Stimulated activated CD8-positive, alpha-beta memory T cell treated with anti-CD3 and anti-CD28 coated beads, Interleukin-12 subunit alpha, Interleukin-12 subunit beta, amount 100 ng/mL, for 24 hours (primary cell): Measurements from ENCODE around the gene VPS25.
"Not testable (repeated sequence)": the region's sequence is repeated elsewhere in the genome, so short reads cannot be mapped to it uniquely, and the experiment has no call there.

Experiments used
- DNase-seq: peaks from one replicate; pipeline ENCODE4 v3.0.0-alpha.2; 2020; ENCODE audit errors: extremely low read depth

The VPS25 gene

GRCh38 chr17:42773290-42774035 is at the start of gene VPS25:
Gene VPS25, plus strand, starts transcription at chr17:42773449. Its CDS starts 27 bp downstream, at chr17:42773476.
- DNase-seq = peak; percentile 39

- no peak for DNase-seq
These were observed 49.6 kb upstream of the VPS25 start for GRCh38 chr17:42723636-42724035.

DNA sequence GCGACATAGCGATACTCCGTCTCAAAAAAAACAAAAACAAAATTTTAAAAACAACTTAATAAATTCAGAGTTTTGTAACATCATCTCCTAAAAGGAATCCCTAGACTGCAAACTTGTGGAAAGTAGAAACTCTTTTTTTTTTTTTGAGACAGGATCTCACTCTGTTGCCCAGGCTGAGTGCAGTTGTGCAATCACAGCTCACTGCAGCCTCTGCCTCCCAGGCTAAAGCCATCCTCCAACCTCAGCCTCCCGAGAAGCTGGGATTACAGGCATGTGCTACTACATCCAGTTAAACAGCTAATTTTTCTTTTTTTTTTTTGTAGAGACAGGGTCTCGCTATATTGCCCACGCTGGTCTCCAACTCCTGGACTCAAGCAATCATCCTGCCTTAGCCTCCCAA is 48.1 kb upstream of the VPS25 start:
- DNase-seq = no peak

GRCh38 chr17:42740699-42741098 is 32.5 kb upstream of the VPS25 start:
- no peak for DNase-seq

GRCh38 chr17:42742916-42743315 is 30.3 kb upstream of the VPS25 start:
- DNase-seq = not testable (repeated sequence)

DNA sequence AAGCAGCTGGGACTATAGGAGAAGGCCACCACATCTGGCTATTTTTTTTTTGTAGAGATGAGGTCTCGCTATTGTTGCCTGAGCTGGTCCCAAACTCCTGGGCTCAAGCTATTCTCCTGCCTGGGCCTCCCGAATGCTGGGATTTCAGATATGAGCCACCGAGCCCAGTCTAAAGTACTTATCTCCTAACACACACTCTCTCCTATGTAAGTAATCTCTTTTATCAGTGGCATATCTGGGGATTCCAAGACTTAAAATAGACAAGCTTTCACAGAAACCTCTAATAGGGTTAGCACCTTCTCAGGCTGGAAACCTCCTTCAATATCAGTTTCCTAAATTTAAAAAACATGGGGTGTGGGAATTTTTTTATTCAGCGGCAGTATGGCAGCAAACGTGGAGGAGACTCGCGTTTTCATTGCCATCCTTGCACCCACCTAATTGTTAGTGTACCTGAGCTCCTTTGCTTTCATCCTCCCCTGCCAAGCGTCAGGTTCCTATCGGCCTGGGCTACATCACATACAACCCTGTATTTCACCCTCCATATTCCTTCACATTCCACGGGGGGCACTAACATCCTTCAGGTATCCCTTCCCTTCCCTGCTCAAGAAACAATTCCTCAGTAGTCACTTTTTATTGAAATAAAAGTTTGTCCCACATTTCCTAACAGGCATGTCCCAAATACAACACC is 29.5 kb upstream of the VPS25 start:
- DNase-seq = no peak

DNA sequence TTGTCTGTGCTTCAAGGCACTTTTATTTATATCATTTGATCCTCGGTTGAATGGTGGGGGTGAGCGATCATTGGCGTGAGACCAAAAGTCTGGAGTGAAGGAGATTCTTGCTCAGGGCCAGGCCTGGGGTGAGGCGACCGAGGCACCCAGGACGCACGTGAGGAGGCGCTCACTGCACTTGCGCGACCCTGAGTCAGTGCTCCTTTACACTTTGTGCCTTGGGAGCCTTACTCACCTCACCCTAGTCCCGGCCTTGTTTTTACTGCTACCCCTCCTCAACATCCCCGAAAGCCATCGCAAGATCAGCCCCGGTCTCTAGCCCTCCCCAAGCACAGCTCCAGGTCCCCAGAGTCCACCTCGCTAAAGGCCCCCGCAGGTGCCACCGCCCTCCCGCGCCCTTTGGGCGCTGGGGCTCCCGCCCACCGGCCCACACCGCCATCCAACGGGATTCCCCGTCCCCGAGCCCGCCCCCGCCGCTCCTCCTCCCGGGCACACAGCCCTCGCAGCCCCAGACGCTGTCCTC is 28.9 kb upstream of the VPS25 start:
- peak; percentile 44 for DNase-seq

DNA sequence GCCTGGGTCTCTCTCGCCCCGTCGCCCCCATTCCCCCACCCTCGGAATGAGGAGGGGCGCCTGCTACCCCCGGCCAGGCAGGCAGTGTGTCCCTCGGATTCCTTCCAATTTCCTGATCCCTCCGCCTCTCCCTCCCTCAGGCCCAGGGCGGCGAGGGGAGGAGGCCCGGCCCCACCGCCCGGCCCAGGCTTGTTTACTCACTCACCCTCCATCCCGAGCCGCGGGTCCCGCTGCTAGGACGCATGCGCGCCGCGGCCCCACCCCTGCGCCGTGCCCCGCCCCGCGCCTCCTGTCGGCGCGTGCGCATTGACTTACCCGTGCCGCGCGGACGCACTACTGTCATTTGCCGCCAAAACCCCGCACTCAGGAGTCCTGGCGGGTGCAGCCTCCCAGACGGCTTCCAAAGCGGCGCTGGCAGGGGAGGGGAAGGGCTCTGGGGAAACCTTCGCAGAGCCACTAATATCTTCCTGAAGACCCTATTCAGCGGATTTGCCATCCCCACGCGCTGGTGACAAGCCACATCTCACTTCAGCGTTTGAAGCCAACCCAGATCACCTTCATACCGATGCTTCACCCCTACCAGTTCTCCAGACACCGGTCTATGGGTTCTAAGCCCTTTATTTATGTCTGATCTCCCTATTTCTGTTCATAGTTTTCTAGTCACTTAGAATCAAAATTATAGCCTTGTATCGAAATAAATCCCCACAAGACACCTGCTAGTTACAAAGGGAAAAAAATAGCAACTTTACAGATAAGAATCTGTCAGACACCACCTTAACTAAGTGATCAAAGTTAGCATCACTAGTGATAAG is 28.2 kb upstream of the VPS25 start, which contains the start of gene EZH1:
Gene EZH1, minus strand, starts transcription at position 235 of the 812 bp plus-strand sequence. CDS start 16,099 bp downstream, outside the sequence.
- peak; percentile 80 for DNase-seq

GRCh38 chr17:42748202-42748907 is 24.9 kb upstream of the VPS25 start:
- no peak for DNase-seq

DNA sequence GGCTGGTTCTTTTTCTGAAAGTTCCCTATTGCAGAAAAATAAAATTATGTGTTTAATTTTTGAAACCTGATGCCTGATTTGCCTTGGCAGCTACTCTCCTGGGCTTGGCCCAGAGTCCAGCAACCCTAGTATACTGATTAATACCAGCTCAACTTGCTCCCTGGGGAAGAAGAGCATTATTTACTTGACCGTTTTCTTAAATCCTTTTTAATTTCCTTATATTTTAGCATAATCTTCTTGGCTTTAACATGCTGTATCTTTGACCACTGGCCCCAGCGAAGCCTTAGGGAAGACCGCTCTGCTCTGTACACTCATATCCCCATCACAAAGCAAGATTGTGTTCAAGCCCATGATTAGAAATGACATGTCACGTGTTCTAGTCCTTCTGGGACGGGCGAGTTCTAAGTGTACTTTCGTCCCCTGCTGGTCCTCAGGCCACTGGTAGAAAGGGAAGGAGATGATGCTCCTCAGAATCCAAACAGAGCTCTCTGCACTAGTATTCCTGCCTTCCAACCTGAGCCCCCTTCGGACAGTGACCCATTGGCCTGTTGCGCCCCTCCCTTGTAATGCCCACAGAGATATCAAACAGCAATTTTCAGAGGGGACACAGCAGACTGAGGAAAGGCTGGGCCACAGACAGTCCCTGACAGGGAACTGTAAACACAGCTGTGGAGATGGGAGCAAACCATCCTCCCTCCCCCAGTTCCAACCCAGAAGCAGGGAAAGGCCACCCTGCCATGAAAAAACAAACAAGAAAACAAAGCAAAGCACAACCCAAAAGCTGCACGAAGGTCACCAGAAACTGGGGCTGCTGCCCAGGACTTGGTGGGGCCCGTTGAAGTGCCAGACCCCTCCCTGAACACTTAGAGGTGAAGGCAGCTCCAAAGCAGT is 24.1 kb upstream of the VPS25 start:
- no peak for DNase-seq

GRCh38 chr17:42750739-42751344 is 22.4 kb upstream of the VPS25 start:
- no peak for DNase-seq

- no peak for DNase-seq
These were observed 21.6 kb upstream of the VPS25 start for GRCh38 chr17:42751628-42752027.

DNA sequence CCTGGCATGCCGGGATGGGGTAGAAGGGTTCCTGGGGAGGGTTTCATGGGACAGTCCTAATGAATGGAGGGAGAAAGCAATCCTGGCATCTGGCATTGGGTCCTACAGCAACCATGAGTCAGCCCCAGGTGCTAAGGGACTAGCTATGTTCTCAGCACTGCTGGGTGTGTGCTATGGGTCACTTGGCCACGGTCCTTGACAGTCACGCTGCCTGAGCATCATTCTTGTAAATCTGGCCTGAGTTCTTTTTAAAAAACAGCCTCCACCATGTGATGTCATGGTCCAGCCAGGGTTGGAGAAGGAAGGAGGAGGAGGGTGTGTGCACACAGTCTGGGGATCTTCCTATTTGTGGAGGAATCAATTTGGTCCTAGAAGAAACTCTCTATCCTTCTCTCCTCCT is 18.5 kb upstream of the VPS25 start:
- DNase-seq = no peak

- no peak for DNase-seq
These were observed 13.1 kb upstream of the VPS25 start for GRCh38 chr17:42759982-42760651.

GRCh38 chr17:42760652-42761581 is 12.3 kb upstream of the VPS25 start, which contains the start of gene RAMP2:
Gene RAMP2, plus strand, starts transcription at chr17:42761227. Its CDS starts 35 bp downstream, at chr17:42761262.
- DNase-seq = no peak

GRCh38 chr17:42761638-42762037 is 11.6 kb upstream of the VPS25 start:
- no peak for DNase-seq

- DNase-seq = no peak
These were observed 7.1 kb upstream of the VPS25 start for GRCh38 chr17:42766124-42766523.

DNA sequence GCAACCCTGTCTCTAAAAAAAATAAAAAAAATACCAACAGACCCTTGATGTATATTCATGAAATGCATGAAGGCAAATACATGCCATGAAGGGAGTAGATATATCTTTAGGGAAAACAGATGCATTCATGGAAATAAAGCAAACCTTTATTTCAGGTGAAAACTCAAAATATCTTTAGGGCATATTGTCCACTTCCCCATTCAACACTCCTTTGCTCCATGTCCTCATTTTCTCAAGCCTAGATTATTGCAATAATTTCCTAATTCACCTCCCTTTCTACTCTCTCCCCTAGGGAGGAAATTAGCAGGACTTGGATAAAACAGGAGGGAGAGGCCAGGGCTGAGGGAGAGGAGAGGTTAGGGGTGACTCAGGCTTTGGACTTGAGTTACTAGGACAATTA is 5.7 kb upstream of the VPS25 start:
- DNase-seq = no peak
